ENCODE measurements around the gene OSER1.

OSER1 gene

GRCh38 chr20:44170816-44171410, 39.7 kb downstream of the OSER1 start:
- TF ChIP-seq ZNF239 (tag by site-specific recombination; IDR thresholded peaks at IDR 0.05) (no peak), ZNF596 (tag by site-specific recombination; IDR thresholded peaks at IDR 0.05) (no peak), ZNF488 (tag by site-specific recombination; IDR thresholded peaks at IDR 0.05) (no peak), TCF7L2 (IDR thresholded peaks at IDR 0.05; ENCODE audit: borderline replicate concordance, low read depth, low read length) (no peak), ZNF677 (tag by site-specific recombination; IDR thresholded peaks at IDR 0.05) (no peak), KLF10 (tag by site-specific recombination; IDR thresholded peaks at IDR 0.05) (no peak), SP7 (tag by site-specific recombination; IDR thresholded peaks at IDR 0.05) (no peak), ZNF114 (tag by site-specific recombination; IDR thresholded peaks at IDR 0.05) (no peak), ZBTB21 (tag by site-specific recombination; IDR thresholded peaks at IDR 0.05) (no peak), TRIM28 (IDR thresholded peaks at IDR 0.05; ENCODE audit: borderline replicate concordance, low read length) (no peak), ZFP69B (tag by site-specific recombination; IDR thresholded peaks at IDR 0.05) (no peak), ZNF341 (tag by site-specific recombination; IDR thresholded peaks at IDR 0.05; ENCODE audit: low read depth) (no peak), KLF17 (tag by site-specific recombination; IDR thresholded peaks at IDR 0.05) (no peak), ZNF777 (tag by site-specific recombination; IDR thresholded peaks at IDR 0.05; ENCODE audit: borderline replicate concordance) (no peak)
- CTCF ChIA-PET = no interaction called here
- H3K4me1 ChIP-seq (ENCODE audit: control insufficient read depth, insufficient read depth, low read length) = no peaks in the 10 kb centered on the region

GRCh38 chr20:44167736-44168135, 42.8 kb downstream of the OSER1 start:
- H3K36me3 ChIP-seq (ENCODE audit: control insufficient read depth in 2 of 2, insufficient read depth in 1 of 2, low read length in 2 of 2) = no peaks in the 10 kb centered on the region
- H3K4me3 ChIP-seq (ENCODE audit: low read depth, low read length) = no peak overlapping the region
- H3K9me3 ChIP-seq (ENCODE audit: control insufficient read depth, insufficient read depth, low read depth, low read length) = no peaks in the 10 kb centered on the region
- H3K4me1 ChIP-seq (ENCODE audit: control insufficient read depth, insufficient read depth, low read length) = no peaks in the 10 kb centered on the region
- TF ChIP-seq HOXC10 (CRISPR knock-in tag; IDR thresholded peaks at IDR 0.05) (no peak), MEIS1 (CRISPR knock-in tag; IDR thresholded peaks at IDR 0.05; ENCODE audit: borderline replicate concordance) (no peak), OSR2 (tag by site-specific recombination; IDR thresholded peaks at IDR 0.05) (no peak), ZFP37 (tag by site-specific recombination; IDR thresholded peaks at IDR 0.05) (no peak), ZSCAN16 (tag by site-specific recombination; IDR thresholded peaks at IDR 0.05) (no peak), HOXA7 (CRISPR knock-in tag; IDR thresholded peaks at IDR 0.05; ENCODE audit: borderline replicate concordance) (no peak), ZNF138 (tag by site-specific recombination; IDR thresholded peaks at IDR 0.05; ENCODE audit: borderline replicate concordance) (no peak), ZSCAN23 (tag by site-specific recombination; IDR thresholded peaks at IDR 0.05) (no peak), IKZF3 (tag by site-specific recombination; IDR thresholded peaks at IDR 0.05) (no peak), ZFHX2 (tag by site-specific recombination; conservative IDR thresholded peaks at IDR 0.05) (no peak), SETDB1 (IDR thresholded peaks at IDR 0.05; ENCODE audit: insufficient read length, low read length) (no peak), YY2 (tag by site-specific recombination; IDR thresholded peaks at IDR 0.05) (no peak), KLF16 (tag by site-specific recombination; IDR thresholded peaks at IDR 0.05) (no peak), ZSCAN30 (tag by site-specific recombination; IDR thresholded peaks at IDR 0.05) (no peak), ZNF785 (tag by site-specific recombination; IDR thresholded peaks at IDR 0.05) (no peak), BCL11B (tag by site-specific recombination; IDR thresholded peaks at IDR 0.05; ENCODE audit: low read depth) (no peak), GLI4 (tag by site-specific recombination; IDR thresholded peaks at IDR 0.05) (no peak), ZIC2 (tag by site-specific recombination; IDR thresholded peaks at IDR 0.05) (no peak)
- CTCF ChIA-PET = interaction anchor here (0.6 to 2.2 kb wide), 3 partner anchors 23 to 216 kb away, joined by 4 to 11 read pairs (median 9); no protein-coding TSS in a partner anchor
- H3K27ac ChIP-seq (ENCODE audit: extremely low read depth, low read depth, low read length) = no peak overlapping the region
- POLR2A ChIA-PET = no interaction called here

More at GRCh38 chr20:44170816-44171410, 39.7 kb downstream of the OSER1 start:
- Histone ChIP-seq H3K4me3 (ENCODE audit: low read depth, low read length) (no peak overlapping the region), H3K36me3 (ENCODE audit: control insufficient read depth in 2 of 2, insufficient read depth in 1 of 2, low read length in 2 of 2) (no peaks in the 10 kb centered on the region), H3K9me3 (ENCODE audit: control insufficient read depth, insufficient read depth, low read depth, low read length) (no peaks in the 10 kb centered on the region), H3K27ac (ENCODE audit: extremely low read depth, low read depth, low read length) (no peak overlapping the region)
- POLR2A ChIA-PET = interaction anchor here (0.9 kb wide), 1 partner anchor 16 kb away, joined by 3 read pairs; the partner anchor contains the start of gene JPH2

All from HEK293 (cell line).